WTC11 (cell line): ENCODE measurements around the gene OR4D1. TPM values are rescaled to one million over a fixed set of nuclear protein-coding genes. Genes with fewer than 3 reads are reported as not detected.

ENCODE experiments used
- ATAC-seq: fragments of 200-7000 bp; cut with Tn5 transposase; 2 replicates; pipeline ENCODE4 v1.10.0; 2021; ENCODE audit warnings: mild to moderate bottlenecking, moderate library complexity
- CTCF ChIA-PET: fragments of 300-600 bp; sonication (Branson Sonifier 250); formaldehyde crosslinking; loops from one replicate; lab custom pipeline; 2021; ENCODE audit warnings: antibody characterized with exemption; lab: Charles Lee
- POLR2A ChIA-PET: fragments of 350-600 bp; sonication (Branson Sonifier 250); formaldehyde crosslinking; loops from one replicate; lab custom pipeline; 2021; ENCODE audit warnings: antibody characterized with exemption; lab: Charles Lee
- DNase-seq: peaks from one replicate; pipeline ENCODE4 v3.0.0; 2021; ENCODE audit warnings: low spot score
- H3K27ac Mint-ChIP-seq: 2 replicates; pipeline ENCODE4 v1.8.0; 2021; ENCODE audit warnings: mixed read lengths
- H3K27me3 Mint-ChIP-seq: 2 replicates; pipeline ENCODE4 v1.8.0; 2021; ENCODE audit warnings: low read depth, mild to moderate bottlenecking, moderate library complexity, mixed read lengths
- H3K36me3 Mint-ChIP-seq: 2 replicates; pipeline ENCODE4 v1.8.0; 2021; ENCODE audit warnings: mixed read lengths
- H3K4me1 Mint-ChIP-seq: 2 replicates; pipeline ENCODE4 v1.8.0; 2022; ENCODE audit warnings: mixed read lengths
- H3K4me3 Mint-ChIP-seq: 2 replicates; pipeline ENCODE4 v1.8.0; 2021; ENCODE audit warnings: mild to moderate bottlenecking, moderate library complexity, mixed read lengths
- H3K9me3 Mint-ChIP-seq: 2 replicates; pipeline ENCODE4 v1.8.0; 2021; ENCODE audit warnings: mixed read lengths
- AR ChIP-seq: fragments of 250-450 bp; sonication (Bioruptor Pico); IDR thresholded peaks from 2 replicates; pipeline ENCODE4 v1.9.0; 2021; ENCODE audit warnings: mild to moderate bottlenecking
- CBFB ChIP-seq: sonication (generic); formaldehyde crosslinking; IDR thresholded peaks from 2 replicates; pipeline ENCODE4 v1.8.1; 2022; ENCODE audit warnings: mild to moderate bottlenecking, low read depth, missing genetic modification reagents
- CTCF ChIP-seq: fragments of 200-600 bp; IDR thresholded peaks from 2 replicates; pipeline ENCODE4 v1.8.0; 2022; ENCODE audit warnings: antibody characterized with exemption
- E2F1 ChIP-seq: sonication (generic); formaldehyde crosslinking; IDR thresholded peaks from 2 replicates; pipeline ENCODE4 v1.8.0; 2022; ENCODE audit warnings: mild to moderate bottlenecking, missing genetic modification reagents
- E2F5 ChIP-seq: sonication (generic); formaldehyde crosslinking; IDR thresholded peaks from 2 replicates; pipeline ENCODE4 v1.8.1; 2022; ENCODE audit warnings: mild to moderate bottlenecking, moderate library complexity, missing genetic modification reagents
- EMX1 ChIP-seq: fragments of 250-450 bp; sonication (Bioruptor Pico); IDR thresholded peaks from 2 replicates; pipeline ENCODE4 v1.8.0; 2021; ENCODE audit warnings: mild to moderate bottlenecking
- FOXK1 ChIP-seq: sonication (generic); formaldehyde crosslinking; IDR thresholded peaks from 2 replicates; pipeline ENCODE4 v1.8.0; 2022; ENCODE audit warnings: mild to moderate bottlenecking, moderate library complexity, missing genetic modification reagents
- GABPB1 ChIP-seq: sonication (generic); formaldehyde crosslinking; IDR thresholded peaks from 2 replicates; pipeline ENCODE4 v1.8.1; 2023; ENCODE audit warnings: mild to moderate bottlenecking, missing genetic modification reagents
- HMGA2 ChIP-seq: fragments of 250-450 bp; sonication (Bioruptor Pico); IDR thresholded peaks from 2 replicates; pipeline ENCODE4 v1.4.0; 2021; ENCODE audit warnings: mild to moderate bottlenecking, moderate library complexity
- HMGXB4 ChIP-seq: sonication (generic); formaldehyde crosslinking; IDR thresholded peaks from 2 replicates; pipeline ENCODE4 v1.8.1; 2023; ENCODE audit warnings: mild to moderate bottlenecking, moderate library complexity, missing genetic modification reagents
- MAX ChIP-seq: sonication (generic); formaldehyde crosslinking; IDR thresholded peaks from 2 replicates; pipeline ENCODE4 v1.8.0; 2022; ENCODE audit warnings: mild to moderate bottlenecking, missing genetic modification reagents
- MYBL2 ChIP-seq: sonication (generic); formaldehyde crosslinking; IDR thresholded peaks from 2 replicates; pipeline ENCODE4 v1.8.1; 2023; ENCODE audit warnings: mild to moderate bottlenecking, moderate library complexity, missing genetic modification reagents
- NFATC4 ChIP-seq: fragments of 250-450 bp; sonication (Bioruptor Pico); IDR thresholded peaks from 2 replicates; pipeline ENCODE4 v1.9.0; 2021; ENCODE audit warnings: mild to moderate bottlenecking
- NFE2L1 ChIP-seq: sonication (generic); formaldehyde crosslinking; IDR thresholded peaks from 2 replicates; pipeline ENCODE4 v1.8.1; 2023; ENCODE audit warnings: missing genetic modification reagents
- NR1H2 ChIP-seq: sonication (generic); formaldehyde crosslinking; IDR thresholded peaks from 2 replicates; pipeline ENCODE4 v1.9.0; 2021; ENCODE audit warnings: mild to moderate bottlenecking, moderate library complexity, missing genetic modification reagents
- USF1 ChIP-seq: sonication (generic); formaldehyde crosslinking; IDR thresholded peaks from 2 replicates; pipeline ENCODE4 v1.8.0; 2022; ENCODE audit warnings: mild to moderate bottlenecking, missing genetic modification reagents
- ZNF121 ChIP-seq: sonication (generic); formaldehyde crosslinking; IDR thresholded peaks from 2 replicates; pipeline ENCODE4 v1.8.0; 2023; ENCODE audit warnings: missing genetic modification reagents
- ZNF425 ChIP-seq: fragments of 250-450 bp; sonication (Bioruptor Pico); conservative IDR thresholded peaks from 2 replicates; pipeline ENCODE4 v1.9.0; 2021; ENCODE audit warnings: mild to moderate bottlenecking
- total RNA-seq: library from RNA; stranded (reverse); gene quantifications from 3 replicates; pipeline ENCODE4 v1.2.3, GENCODE V29; 2021

The OR4D1 gene
- total RNA-seq, 1 experiment from 2014 or later, result 0.17 TPM

GRCh38 chr17:58187675-58188074, 39.5 kb downstream of the OR4D1 start (continued):
- TF ChIP-seq MAX, result no peak
- no peak for TF ChIP-seq NFE2L1

GRCh38 chr17:58189436-58190146, 41.4 kb downstream of the OR4D1 start:
- CTCF ChIA-PET, result interaction anchor here (2.6 kb wide), 1 partner anchor 11 kb away, joined by 10 read pairs; no protein-coding TSS in a partner anchor
- no peak for ATAC-seq

GRCh38 chr17:58191241-58191896, 43.2 kb downstream of the OR4D1 start:
- CTCF ChIA-PET, result interaction anchor here (1.3 to 2.6 kb wide), 2 partner anchors 9 to 11 kb away, joined by 3 to 10 read pairs; no protein-coding TSS in a partner anchor
- H3K9me3 Mint-ChIP-seq, result no peaks in the 10 kb centered on the region
- DNase-seq, result no peak
- no peak overlapping the region for H3K4me3 Mint-ChIP-seq
- peaks cover 6% of the 10 kb centered on the region; the same call in 1 of the 2 replicates for H3K4me1 Mint-ChIP-seq
- H3K27me3 Mint-ChIP-seq, result peaks cover 10% of the 10 kb centered on the region; the same call in 1 of the 2 replicates
- H3K36me3 Mint-ChIP-seq, result no peaks in the 10 kb centered on the region
- H3K27ac Mint-ChIP-seq, result no peak overlapping the region
- POLR2A ChIA-PET, result no interaction called here
- ATAC-seq, result peak; percentile 21; the same call in 1 of the 2 replicates
- TF ChIP-seq CBFB (CRISPR knock-in tag) (no peak), MYBL2 (CRISPR knock-in tag) (no peak), AR (CRISPR knock-in tag) (no peak), EMX1 (CRISPR knock-in tag) (no peak), FOXK1 (CRISPR knock-in tag) (no peak), ZNF121 (no peak), HMGXB4 (no peak), NR1H2 (CRISPR knock-in tag) (no peak), NFATC4 (no peak), E2F1 (CRISPR knock-in tag) (no peak), ZNF425 (CRISPR knock-in tag) (no peak), USF1 (CRISPR knock-in tag) (no peak), CTCF (no peak)

More at GRCh38 chr17:58189436-58190146, 41.4 kb downstream of the OR4D1 start:
- no peaks in the 10 kb centered on the region for H3K36me3 Mint-ChIP-seq
- peaks cover 9% of the 10 kb centered on the region for H3K4me1 Mint-ChIP-seq
- H3K27me3 Mint-ChIP-seq, result peaks cover 6% of the 10 kb centered on the region; the same call in 1 of the 2 replicates
- no peak overlapping the region for H3K27ac Mint-ChIP-seq
- TF ChIP-seq GABPB1 (CRISPR knock-in tag) (no peak), HMGA2 (CRISPR knock-in tag) (no peak), E2F5 (no peak)
- DNase-seq, result no peak
- no peak overlapping the region for H3K4me3 Mint-ChIP-seq
- POLR2A ChIA-PET, result no interaction called here
- H3K9me3 Mint-ChIP-seq, result no peaks in the 10 kb centered on the region
